Measurements from ENCODE around the gene DLGAP1.

Gene DLGAP1

GRCh38 chr18:3759099-3759498, 696.0 kb downstream of the DLGAP1 start:
- no peak for DNase-seq

- DNase-seq = peak; percentile 20
Measured at GRCh38 chr18:3758531-3758930, 696.6 kb downstream of the DLGAP1 start.

- DNase-seq = no peak
Measured at GRCh38 chr18:3757361-3757760, 697.7 kb downstream of the DLGAP1 start.

DNA sequence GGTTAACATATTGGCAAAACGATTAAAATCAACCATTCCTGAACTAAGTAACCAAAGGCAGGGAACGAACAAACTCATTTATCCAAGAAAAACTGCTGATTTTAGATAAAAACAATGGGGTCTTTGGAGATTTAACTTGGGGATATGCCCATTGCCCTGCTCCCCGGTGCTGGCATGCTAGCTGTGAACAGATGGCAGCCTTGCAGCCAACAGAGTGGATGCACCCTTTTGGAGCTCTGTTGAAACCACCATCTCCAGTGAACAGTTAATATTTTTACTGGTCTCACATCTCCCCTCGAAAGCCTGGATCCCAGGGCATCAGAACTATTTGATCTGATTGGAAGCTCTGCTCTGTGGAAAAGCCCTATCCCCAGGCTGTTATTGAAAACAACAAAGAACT, 702.0 kb downstream of the DLGAP1 start:
- DNase-seq = no peak

GRCh38 chr18:3748086-3748485, 707.0 kb downstream of the DLGAP1 start:
- no peak for DNase-seq

GRCh38 chr18:3747176-3747973, 707.7 kb downstream of the DLGAP1 start:
- peak; percentile 15 for DNase-seq

DNA sequence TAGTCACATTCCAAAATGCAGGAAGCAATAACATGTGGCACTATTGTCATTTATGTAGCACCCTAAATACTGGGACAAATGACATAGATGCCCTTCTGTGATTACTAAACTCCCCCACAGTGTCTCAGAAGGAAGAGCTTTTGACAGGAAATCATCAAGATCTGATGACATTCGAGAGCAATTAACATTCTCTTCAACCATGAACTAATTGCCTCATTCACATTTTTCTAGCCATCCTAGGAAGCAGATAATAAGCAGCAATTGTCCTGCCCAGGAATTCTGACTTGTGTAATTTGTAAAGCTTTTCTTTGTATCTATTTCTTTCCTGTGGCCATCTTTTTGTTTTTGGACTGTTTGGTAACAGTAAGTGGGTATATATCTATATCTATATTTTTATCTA, 712.6 kb downstream of the DLGAP1 start:
- no peak for DNase-seq

DNA sequence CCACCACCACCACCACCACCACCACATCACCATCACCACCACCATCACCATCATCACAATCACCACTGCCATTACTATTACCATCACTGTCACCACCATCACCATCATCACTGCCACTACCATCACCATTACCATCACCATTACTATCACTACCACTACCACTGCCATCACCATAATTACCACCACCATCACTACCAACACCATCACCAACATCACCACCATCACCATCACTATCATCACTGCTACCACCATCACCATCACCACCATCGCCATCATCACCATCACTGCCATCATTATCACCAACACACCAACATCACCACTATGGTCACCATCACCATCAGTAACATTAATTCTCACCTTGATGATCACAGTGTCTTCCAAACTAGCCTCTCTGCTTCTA, 713.8 kb downstream of the DLGAP1 start:
- no peak for DNase-seq

GRCh38 chr18:3728704-3729437, 726.2 kb downstream of the DLGAP1 start:
- DNase-seq = no peak

- no peak for DNase-seq
Measured at GRCh38 chr18:3727274-3727673, 727.8 kb downstream of the DLGAP1 start.

DNA sequence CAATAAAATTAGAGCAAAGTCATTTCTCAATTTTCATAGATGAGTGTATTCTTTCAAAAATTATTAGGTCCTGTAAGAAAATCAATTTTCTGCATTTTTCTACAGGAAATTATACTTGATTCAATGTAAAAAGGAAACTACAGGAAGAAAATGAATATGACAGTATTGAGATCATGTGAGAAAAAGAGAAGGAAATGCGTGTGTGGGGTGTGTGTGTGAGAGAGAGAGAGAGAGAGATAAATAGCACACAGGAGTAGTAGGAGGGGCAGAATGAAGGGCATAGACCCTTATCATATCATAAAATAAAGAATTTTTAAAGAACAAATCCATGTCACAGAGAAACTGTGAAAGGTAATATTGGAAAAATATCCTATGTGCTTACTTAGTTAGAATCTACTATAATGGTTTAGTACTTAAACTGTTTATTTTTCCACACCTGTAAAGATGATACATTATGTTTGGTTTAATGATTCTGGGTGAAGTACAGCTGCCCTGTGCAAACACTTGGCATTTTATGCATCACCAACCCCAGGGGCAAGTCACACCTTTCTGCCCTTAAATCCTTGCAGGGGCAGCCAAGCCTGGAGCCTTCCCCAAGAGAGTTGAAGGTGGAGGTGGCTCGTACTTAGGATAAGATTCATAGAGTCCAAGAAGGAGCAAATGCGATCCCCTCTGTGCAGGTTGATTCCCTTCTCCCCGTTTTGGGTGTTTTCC, 728.7 kb downstream of the DLGAP1 start:
- DNase-seq = no peak

GRCh38 chr18:3725115-3725514, 730.0 kb downstream of the DLGAP1 start:
- DNase-seq = no peak

DNA sequence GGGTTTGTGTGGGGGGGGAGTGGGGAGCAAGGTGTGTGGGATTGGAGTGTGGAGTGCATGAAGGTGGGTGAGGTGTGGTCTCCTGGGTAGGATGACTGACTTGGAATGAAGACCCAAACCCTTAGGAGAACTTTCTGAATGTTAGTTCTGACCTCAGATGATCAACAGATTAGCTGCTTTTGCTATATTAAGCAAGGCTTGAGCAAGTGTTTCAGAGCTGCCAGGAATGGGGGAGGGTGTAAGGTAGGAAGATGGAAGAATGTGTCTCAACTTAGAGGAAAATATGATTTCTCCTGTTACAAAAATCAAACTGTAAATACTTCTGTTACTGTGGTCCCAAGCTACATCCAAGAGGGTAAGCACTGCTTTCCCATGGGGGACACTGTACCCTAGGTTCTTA, 731.6 kb downstream of the DLGAP1 start:
- no peak for DNase-seq

DNA sequence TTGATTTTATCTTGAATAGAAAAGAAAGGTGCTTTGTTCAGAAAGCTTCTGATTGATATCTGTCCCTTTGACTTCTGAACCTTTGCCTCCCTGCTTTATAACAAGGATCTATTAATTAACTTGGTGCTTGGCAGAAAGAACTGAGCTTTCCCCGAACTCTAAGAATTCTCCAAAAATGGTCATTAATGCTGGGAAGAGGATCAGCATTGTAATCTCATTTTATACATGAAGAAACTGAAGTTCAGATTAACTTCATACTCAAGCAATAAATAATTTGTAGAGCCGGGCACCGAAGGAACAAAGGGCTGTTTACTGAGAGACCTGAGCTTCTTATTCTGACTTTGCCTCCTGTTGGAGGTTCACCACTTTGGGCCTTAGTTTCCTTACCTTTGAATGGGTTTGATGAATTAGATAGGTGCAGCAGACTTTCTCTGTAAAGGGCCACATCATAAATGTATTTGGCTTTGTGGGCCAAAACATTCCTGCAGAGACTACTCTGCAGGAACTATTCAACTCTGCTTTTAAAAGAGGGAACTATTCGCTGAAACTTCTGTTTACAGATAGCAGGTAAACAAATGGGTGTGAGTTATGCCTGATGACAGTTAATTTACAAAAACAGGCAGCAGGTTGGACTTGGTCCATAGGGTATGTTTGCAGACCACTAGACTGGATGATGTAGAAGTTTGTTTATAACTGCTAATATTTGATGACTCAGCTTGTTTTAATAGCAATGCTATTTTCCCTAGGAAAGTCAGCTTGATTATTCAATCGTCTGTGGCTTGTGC, 732.3 kb downstream of the DLGAP1 start:
- no peak for DNase-seq

DNA sequence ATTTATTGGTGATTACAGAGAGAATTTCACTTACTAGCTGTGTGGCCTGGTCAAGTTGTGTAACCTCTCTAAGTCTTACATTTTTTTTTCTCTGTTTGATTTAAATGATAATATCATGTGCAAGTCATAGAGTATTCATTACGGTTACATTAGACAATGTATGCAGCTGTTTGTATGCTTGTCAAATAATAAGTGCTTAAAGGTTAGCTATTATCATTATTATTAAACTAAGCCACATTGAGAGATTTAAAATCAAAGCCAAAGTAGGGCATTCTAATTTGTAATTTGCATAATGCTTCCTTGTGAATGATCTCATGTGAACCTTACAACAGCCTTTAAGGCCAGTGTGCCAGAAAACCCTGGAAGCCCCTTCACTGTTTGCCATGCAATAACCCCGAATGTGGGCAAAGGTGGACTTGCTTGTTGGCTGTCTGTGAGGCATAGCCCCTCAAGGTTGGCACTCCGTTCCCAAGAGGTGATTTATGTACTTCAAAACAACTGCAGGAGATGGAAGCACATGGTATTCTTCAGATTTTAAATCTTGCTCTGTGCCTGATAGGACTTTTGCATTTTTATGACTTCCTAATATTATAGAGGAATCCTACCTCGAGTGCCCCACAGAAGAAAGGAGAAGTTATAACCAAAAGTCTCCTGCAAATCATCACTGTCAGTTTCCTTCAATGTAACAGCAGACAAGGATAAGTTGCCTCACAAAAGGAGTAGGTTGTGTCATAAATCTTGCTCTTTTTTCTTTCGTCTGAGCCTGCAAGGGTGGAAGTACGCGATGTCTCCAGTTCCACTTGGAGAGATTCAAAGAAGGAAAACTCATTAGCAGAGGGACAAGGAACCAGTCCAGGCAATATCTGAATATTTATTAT, 733.1 kb downstream of the DLGAP1 start:
- DNase-seq = no peak

DNA sequence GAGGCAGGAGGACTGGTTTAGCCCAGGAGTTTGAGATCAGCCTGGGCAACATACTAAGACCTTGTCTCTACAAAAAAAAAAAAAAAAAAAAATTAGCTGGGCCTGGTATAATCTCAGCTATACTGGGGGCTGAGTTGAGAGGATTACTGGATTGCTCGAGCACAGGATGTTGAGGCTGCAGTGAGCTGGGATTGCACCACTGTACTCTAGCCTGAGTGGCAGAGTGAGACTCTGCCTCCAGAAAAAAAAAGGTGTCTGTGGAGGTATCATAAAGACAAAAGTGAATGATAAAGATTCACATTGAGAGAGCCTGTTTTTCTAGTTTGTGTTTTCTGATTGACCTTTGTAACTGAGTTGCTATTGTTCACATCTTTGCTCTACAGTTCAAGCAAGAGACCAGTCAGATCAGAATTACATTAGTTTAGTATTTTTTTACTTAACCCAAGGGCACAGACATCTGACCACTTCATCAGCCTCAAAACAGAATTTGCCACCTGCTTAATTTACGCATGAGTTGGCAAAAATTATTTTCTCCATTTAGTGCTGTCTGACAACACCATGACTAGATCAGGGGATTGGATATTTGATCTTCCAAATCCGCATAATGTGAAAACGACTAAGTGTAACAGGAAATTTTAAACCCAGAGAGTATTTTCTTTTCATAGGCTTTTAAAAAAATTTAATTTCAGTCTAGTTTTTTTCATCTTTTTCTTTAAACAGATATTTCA, 734.1 kb downstream of the DLGAP1 start:
- DNase-seq = no peak

DNA sequence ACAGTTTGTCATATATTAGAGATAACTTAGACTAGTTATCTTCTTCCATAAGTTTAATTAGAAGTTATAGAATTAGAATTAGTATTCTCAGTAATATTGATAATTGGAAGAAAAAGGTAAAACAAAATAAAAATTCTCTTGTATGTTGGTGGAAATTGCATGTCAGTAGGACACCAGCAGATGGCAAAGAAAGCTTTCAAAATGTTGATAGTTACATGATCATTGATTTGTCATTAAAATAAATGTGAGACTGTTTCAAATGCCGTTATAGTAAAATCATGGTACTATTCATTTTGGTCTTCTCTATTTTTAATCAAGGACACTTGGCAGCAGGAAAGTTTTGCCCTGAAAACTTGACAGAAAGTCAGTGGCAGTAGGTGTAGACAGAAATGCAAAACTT, 734.9 kb downstream of the DLGAP1 start:
- no peak for DNase-seq

DNA sequence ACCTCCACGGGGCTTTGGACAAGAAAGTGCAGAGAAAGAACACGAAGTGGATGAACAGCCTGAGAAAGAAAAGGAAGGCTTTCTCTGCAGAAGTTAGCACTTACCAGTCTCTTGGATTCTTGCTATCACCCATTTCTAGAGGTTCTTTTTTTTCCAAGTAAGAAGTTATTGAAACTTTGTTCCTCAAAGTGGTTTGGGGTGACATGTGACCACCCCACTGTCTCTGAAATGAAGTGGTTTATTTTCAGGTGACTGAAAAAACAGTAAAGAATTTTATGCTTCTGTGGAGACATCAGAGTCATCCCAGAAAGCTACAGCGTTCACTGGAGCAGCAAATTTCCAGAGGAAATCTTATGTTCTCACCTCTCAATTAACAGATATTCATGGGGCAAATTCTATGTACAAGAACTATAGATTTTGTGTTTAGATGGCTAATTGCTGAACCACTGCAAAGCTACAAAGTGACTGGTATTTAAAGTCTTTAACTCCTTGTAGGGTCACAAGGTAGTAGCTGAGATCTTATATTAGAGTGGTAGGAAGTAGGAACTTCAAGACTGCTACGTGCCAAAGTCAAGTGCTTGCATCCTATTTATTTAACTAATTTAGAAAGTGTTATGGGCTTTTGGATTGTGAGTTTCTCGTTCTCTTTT, 737.6 kb downstream of the DLGAP1 start:
- no peak for DNase-seq

GRCh38 chr18:3716116-3716660, 738.9 kb downstream of the DLGAP1 start:
- no peak for DNase-seq
